ENCODE measurements around the gene MAPK11.

The MAPK11 gene

GRCh38 chr22:50218153-50218995 is 51.8 kb downstream of the MAPK11 start:
- peak overlapping the region in 9 of 11 experiments; percentile 3 to 77 (median 57); a peak in 17 of 22 replicates for H3K4me2 ChIP-seq
- H3K27ac ChIP-seq = no peak overlapping the region
- peaks cover 6 to 78% (median 63%) of the 10 kb centered on the region in 10 experiments; a peak in 18 of 20 replicates for H3K4me1 ChIP-seq
- no peaks in the 10 kb centered on the region for H3K9me3 ChIP-seq (replicated peaks in 1 of 11)
- H4K20me1 ChIP-seq = peaks cover 82 to 100% (median 99%) of the 10 kb centered on the region in 11 experiments
- 0 out of 22 replicates have a peak, but pooled peaks cover 0 to 5% (median 0%) of the 10 kb centered on the region in 11 experiments for H3K27me3 ChIP-seq
- H3K4me3 ChIP-seq = no peak overlapping the region
- H3K36me3 ChIP-seq = peaks cover 89 to 99% (median 92%) of the 10 kb centered on the region in 11 experiments
- no peak for TF ChIP-seq Cebpa-rat (IDR thresholded peaks at IDR 0.05)
- H3K9ac ChIP-seq = no peak overlapping the region

GRCh38 chr22:50217543-50218152 is 52.5 kb downstream of the MAPK11 start:
- TF ChIP-seq Cebpa-rat (IDR thresholded peaks at IDR 0.05) = no peak
- H4K20me1 ChIP-seq = peaks cover 89 to 100% (median 99%) of the 10 kb centered on the region in 11 experiments
- no peak overlapping the region for H3K4me3 ChIP-seq
- H3K36me3 ChIP-seq = peaks cover 89 to 99% (median 92%) of the 10 kb centered on the region in 11 experiments
- H3K4me2 ChIP-seq = peak overlapping the region in 9 of 11 experiments; percentile 3 to 77 (median 57); a peak in 17 of 22 replicates
- peaks cover 6 to 71% (median 59%) of the 10 kb centered on the region in 10 experiments; a peak in 18 of 20 replicates for H3K4me1 ChIP-seq
- 0 out of 22 replicates have a peak, but pooled peaks cover 0 to 5% (median 0%) of the 10 kb centered on the region in 11 experiments for H3K27me3 ChIP-seq
- H3K9me3 ChIP-seq (replicated peaks in 1 of 11) = no peaks in the 10 kb centered on the region
- H3K27ac ChIP-seq = no peak overlapping the region
- peak overlapping the region in 2 of 11 experiments; percentile 31 to 33; a peak in 1 of 22 replicates for H3K9ac ChIP-seq

- Histone ChIP-seq H3K9ac (peak overlapping the region in 2 of 11 experiments; percentile 31 to 33; a peak in 1 of 22 replicates), H3K4me1 (peaks cover 6 to 64% (median 51%) of the 10 kb centered on the region in 10 experiments; a peak in 18 of 20 replicates), H3K4me2 (peak overlapping the region in 8 of 11 experiments; percentile 35 to 77 (median 58); a peak in 16 of 22 replicates), H3K27me3 (0 out of 22 replicates have a peak, but pooled peaks cover 0 to 5% (median 0%) of the 10 kb centered on the region in 11 experiments), H3K36me3 (peaks cover 88 to 99% (median 91%) of the 10 kb centered on the region in 11 experiments), H4K20me1 (peaks cover 95 to 100% (median 99%) of the 10 kb centered on the region in 11 experiments), H3K27ac (no peak overlapping the region), H3K4me3 (no peak overlapping the region), H3K9me3 (replicated peaks in 1 of 11) (no peaks in the 10 kb centered on the region)
- no peak for TF ChIP-seq Cebpa-rat (IDR thresholded peaks at IDR 0.05)
Observed at GRCh38 chr22:50216684-50217520, 53.3 kb downstream of the MAPK11 start.

- no peak overlapping the region for H3K4me3 ChIP-seq
Observed at GRCh38 chr22:50216055-50216683, 54.0 kb downstream of the MAPK11 start.

GRCh38 chr22:50215297-50216054 is 54.7 kb downstream of the MAPK11 start:
- Histone ChIP-seq H3K4me3 (no peak overlapping the region), H3K9me3 (replicated peaks in 1 of 11) (no peaks in the 10 kb centered on the region), H3K4me1 (peaks cover 6 to 49% (median 41%) of the 10 kb centered on the region in 10 experiments; a peak in 18 of 20 replicates), H3K36me3 (peaks cover 84 to 99% (median 91%) of the 10 kb centered on the region in 11 experiments), H3K27ac (no peak overlapping the region), H3K9ac (no peak overlapping the region), H3K27me3 (0 out of 22 replicates have a peak, but pooled peaks cover 0 to 5% (median 0%) of the 10 kb centered on the region in 11 experiments), H3K4me2 (no peak overlapping the region), H4K20me1 (peaks cover 95 to 100% (median 99%) of the 10 kb centered on the region in 11 experiments)
- no peak for TF ChIP-seq Cebpa-rat (IDR thresholded peaks at IDR 0.05)

More at GRCh38 chr22:50216055-50216683, 54.0 kb downstream of the MAPK11 start:
- TF ChIP-seq Cebpa-rat (IDR thresholded peaks at IDR 0.05) = no peak
- H3K36me3 ChIP-seq = peaks cover 84 to 99% (median 91%) of the 10 kb centered on the region in 11 experiments
- peak overlapping the region in 3 of 11 experiments; percentile 56 to 73 (median 57); a peak in 4 of 22 replicates for H3K4me2 ChIP-seq
- H3K9me3 ChIP-seq (replicated peaks in 1 of 11) = no peaks in the 10 kb centered on the region
- H4K20me1 ChIP-seq = peaks cover 94 to 100% (median 99%) of the 10 kb centered on the region in 11 experiments
- peaks cover 6 to 56% (median 44%) of the 10 kb centered on the region in 10 experiments; a peak in 18 of 20 replicates for H3K4me1 ChIP-seq
- no peak overlapping the region for H3K27ac ChIP-seq
- H3K27me3 ChIP-seq = 0 out of 22 replicates have a peak, but pooled peaks cover 0 to 5% (median 0%) of the 10 kb centered on the region in 11 experiments
- no peak overlapping the region for H3K9ac ChIP-seq

All from BLaER1 treated with 17β-estradiol and CSF1 and Interleukin-3, amounts not matched to agents 10 nM and 100 nM (cell line).